Uterus (tissue), 2 donors: ENCODE measurements around the gene PTX4.

ENCODE experiments used
- POLR2A ChIP-seq, 2 donors: fragments of 450-650 bp; IDR thresholded peaks; one replicate each; pipeline ENCODE4 v1.6.1; 2016; ENCODE audit warnings: antibody characterized with exemption in 2 of 2, mild to moderate bottlenecking in 1 of 2, moderate library complexity in 1 of 2
- TF ChIP-seq, protein P1 (sequence below), 4 experiments: fragments of 200-600 bp in 2 of 4; fragments of 450-650 bp in 2 of 4; sonication (generic) in 2 of 4; IDR thresholded peaks; one replicate each; pipeline ENCODE4 v1.5.1; 2016 to 2019; ENCODE audit warnings: antibody characterized with exemption in 4 of 4, mild to moderate bottlenecking in 2 of 4, moderate library complexity in 1 of 4

DNA sequence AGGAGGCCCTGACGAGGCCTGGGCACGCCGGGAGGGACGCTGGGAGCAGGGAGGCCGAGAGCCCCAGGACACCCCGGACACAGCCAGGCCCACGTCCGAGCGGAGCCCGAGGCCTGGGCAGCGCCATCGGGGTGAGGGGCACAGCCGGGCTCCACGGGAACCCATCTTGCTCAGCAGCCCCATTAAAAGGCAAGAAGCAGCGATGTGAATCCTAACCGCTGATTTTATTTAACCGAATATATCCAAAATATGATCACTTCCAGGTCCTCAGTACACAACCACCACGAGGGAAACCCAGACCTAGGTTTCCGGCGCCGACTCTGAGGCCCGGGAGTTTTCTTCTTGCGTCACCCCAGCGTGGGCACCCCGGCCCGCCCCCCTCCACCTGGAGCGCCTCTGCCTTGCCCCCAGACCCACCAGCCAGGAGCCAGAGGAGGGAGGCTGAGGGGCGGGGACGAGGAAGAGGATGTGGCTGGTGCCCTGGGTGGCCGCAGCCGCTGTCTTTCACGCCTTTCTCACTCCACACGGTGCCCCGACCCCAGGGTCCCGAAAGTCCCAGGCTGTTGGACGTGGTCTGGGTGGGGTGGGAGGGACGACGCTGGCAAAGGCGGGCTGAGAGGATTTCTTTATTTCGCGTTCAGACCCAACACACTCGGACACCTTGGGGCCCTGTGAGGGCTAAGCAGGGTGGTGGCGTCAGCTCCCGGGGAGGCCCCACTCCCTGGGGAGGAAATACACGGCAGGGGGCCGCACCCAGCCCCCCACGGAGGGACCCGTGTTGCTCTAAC, 43.8 kb downstream of the PTX4 start:
- no peak for TF ChIP-seq POLR2A (IDR thresholded peaks at IDR 0.05)
- TF ChIP-seq, protein P1, sequence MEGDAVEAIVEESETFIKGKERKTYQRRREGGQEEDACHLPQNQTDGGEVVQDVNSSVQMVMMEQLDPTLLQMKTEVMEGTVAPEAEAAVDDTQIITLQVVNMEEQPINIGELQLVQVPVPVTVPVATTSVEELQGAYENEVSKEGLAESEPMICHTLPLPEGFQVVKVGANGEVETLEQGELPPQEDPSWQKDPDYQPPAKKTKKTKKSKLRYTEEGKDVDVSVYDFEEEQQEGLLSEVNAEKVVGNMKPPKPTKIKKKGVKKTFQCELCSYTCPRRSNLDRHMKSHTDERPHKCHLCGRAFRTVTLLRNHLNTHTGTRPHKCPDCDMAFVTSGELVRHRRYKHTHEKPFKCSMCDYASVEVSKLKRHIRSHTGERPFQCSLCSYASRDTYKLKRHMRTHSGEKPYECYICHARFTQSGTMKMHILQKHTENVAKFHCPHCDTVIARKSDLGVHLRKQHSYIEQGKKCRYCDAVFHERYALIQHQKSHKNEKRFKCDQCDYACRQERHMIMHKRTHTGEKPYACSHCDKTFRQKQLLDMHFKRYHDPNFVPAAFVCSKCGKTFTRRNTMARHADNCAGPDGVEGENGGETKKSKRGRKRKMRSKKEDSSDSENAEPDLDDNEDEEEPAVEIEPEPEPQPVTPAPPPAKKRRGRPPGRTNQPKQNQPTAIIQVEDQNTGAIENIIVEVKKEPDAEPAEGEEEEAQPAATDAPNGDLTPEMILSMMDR (IDR thresholded peaks at IDR 0.05): no peak
